ENCODE measurements around the gene SLC22A5.

The SLC22A5 gene

GRCh38 chr5:132369474-132370180 is at the start of gene SLC22A5:
Gene SLC22A5, plus strand, starts transcription at chr5:132369710. Its CDS starts 263 bp downstream, at chr5:132369973.
- no peak for DNase-seq (ENCODE audit: extremely low read depth, low read depth)
- no peak for TF ChIP-seq CTCF (IDR thresholded peaks at IDR 0.05; ENCODE audit: low read depth, low read length)

GRCh38 chr5:132319975-132320374 is 49.5 kb upstream of the SLC22A5 start:
- no peak for DNase-seq (ENCODE audit: extremely low read depth, low read depth)

DNA sequence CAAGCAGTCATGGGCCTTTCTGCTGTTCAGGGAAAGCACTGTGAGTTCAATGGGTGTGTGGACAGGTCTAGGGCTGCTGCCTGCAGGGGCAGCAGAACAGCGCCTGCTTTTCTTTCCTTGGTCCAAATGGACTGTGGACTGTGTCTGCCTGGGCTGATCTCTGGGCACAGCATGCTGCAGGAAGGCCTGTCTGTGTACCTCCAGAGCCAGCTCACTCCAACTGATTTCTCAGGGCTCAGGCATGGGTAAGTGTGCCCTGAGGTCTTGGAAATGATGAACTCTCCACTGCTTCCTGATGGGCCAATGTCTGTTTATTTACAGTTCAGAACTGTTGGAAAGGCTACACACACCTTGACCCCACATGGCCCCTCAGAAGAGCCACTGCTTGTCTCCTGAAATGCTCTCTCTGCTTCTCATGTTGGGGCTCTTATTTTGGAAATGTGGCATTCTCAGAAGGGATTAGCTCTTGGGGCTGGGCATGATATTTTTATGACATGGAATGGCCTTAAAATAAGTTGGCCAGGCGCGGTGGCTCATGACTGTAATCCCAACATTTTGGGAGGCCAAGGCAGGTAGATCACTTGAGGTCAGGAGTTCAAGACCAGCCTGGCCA is 48.3 kb upstream of the SLC22A5 start:
- no peak for TF ChIP-seq CTCF (IDR thresholded peaks at IDR 0.05; ENCODE audit: low read depth, low read length)
- no peak for DNase-seq (ENCODE audit: extremely low read depth, low read depth)

More at GRCh38 chr5:132319975-132320374, 49.5 kb upstream of the SLC22A5 start:
- no peak for TF ChIP-seq CTCF (IDR thresholded peaks at IDR 0.05; ENCODE audit: low read depth, low read length)

DNA sequence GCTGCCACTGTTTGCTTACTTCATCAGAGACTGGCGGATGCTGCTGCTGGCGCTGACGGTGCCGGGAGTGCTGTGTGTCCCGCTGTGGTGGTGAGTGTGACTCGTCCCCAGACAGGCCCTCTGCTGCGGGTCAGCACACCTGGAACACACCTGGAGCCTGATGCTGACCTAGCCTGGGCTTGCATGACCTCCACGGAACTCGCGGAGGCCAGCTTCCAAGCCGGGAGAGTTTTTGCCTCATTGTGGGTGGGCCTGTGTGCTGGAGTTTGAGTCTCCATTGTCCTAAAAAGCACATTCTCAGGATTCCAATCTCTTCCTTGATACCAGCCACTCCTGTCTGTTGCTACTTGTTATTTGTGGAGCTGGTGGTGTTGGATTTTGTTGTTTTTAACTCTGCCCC is 47.2 kb upstream of the SLC22A5 start:
- no peak for DNase-seq (ENCODE audit: extremely low read depth, low read depth)
- TF ChIP-seq CTCF (IDR thresholded peaks at IDR 0.05; ENCODE audit: low read depth, low read length), result no peak

GRCh38 chr5:132323202-132323601 is 46.3 kb upstream of the SLC22A5 start:
- no peak for TF ChIP-seq CTCF (IDR thresholded peaks at IDR 0.05; ENCODE audit: low read depth, low read length)
- DNase-seq (ENCODE audit: extremely low read depth, low read depth), result no peak

DNA sequence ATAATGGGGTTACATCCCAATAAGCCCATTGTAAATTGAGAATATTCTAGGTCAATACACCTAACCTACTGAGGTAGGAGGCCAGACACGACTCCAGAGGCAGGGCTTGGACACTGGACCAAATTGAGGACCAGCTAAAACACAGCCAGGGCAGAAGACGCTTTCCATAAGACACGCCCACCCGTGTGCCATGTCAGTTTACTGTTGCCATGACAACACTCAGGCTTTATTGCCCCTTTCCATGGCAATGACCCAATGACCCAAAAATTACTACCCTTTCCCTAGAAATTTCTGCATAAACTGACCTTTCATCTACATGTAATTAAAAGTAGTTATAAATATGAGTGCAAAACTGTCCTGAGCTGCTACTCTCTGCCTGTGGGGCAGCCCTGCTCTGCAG is 43.8 kb upstream of the SLC22A5 start:
- TF ChIP-seq CTCF (IDR thresholded peaks at IDR 0.05; ENCODE audit: low read depth, low read length), result no peak
- no peak for DNase-seq (ENCODE audit: extremely low read depth, low read depth)

- no peak for TF ChIP-seq CTCF (IDR thresholded peaks at IDR 0.05; ENCODE audit: low read depth, low read length)
- DNase-seq (ENCODE audit: extremely low read depth, low read depth), result peak; percentile 49
Measured at GRCh38 chr5:132327252-132327955, 42.1 kb upstream of the SLC22A5 start.

Data from AG09319 (cell line).